Neural progenitor cell (in vitro differentiated cells): ENCODE measurements around the gene FBXO40.

Experiments used
- EZH2 ChIP-seq: fragments of 200-600 bp; sonication (generic); IDR thresholded peaks from 2 replicates; pipeline ENCODE4 v1.6.1; 2017; ENCODE audit warnings: antibody characterized with exemption, mild to moderate bottlenecking, moderate library complexity
- TF ChIP-seq, protein P1 (sequence below): fragments of 200-600 bp; sonication (generic); IDR thresholded peaks from 2 replicates; pipeline ENCODE4 v1.5.1; 2017; ENCODE audit warnings: antibody characterized with exemption, mild to moderate bottlenecking

DNA sequence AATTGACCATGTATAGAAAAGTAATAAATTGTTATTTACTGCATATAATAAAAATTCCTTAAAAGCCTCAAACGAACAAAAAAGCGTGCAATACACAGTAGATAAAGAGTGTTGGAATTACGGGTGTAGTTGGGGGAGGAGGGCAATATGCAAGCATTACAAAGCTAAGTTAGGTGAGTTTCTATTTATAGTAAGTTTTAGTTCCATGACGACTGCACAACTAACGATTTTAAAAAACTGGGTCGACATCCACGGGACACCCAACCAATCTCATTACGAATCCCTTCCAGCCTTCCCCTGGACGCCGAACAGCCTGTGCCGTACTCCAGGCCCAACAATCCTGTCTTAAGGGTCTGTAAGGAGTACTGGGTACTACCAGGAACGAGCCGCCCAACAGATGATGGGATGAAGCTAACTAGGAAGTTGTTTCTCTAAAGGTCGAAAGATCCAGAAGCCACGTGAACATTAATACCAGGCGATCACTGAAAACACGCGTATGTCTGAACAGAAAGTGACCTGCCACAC lies 48.1 kb upstream of the FBXO40 start:
- TF ChIP-seq, protein P1, sequence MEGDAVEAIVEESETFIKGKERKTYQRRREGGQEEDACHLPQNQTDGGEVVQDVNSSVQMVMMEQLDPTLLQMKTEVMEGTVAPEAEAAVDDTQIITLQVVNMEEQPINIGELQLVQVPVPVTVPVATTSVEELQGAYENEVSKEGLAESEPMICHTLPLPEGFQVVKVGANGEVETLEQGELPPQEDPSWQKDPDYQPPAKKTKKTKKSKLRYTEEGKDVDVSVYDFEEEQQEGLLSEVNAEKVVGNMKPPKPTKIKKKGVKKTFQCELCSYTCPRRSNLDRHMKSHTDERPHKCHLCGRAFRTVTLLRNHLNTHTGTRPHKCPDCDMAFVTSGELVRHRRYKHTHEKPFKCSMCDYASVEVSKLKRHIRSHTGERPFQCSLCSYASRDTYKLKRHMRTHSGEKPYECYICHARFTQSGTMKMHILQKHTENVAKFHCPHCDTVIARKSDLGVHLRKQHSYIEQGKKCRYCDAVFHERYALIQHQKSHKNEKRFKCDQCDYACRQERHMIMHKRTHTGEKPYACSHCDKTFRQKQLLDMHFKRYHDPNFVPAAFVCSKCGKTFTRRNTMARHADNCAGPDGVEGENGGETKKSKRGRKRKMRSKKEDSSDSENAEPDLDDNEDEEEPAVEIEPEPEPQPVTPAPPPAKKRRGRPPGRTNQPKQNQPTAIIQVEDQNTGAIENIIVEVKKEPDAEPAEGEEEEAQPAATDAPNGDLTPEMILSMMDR = no peak
- no peak for TF ChIP-seq EZH2
